Measurements from ENCODE around the gene SLC2A10.

DNA sequence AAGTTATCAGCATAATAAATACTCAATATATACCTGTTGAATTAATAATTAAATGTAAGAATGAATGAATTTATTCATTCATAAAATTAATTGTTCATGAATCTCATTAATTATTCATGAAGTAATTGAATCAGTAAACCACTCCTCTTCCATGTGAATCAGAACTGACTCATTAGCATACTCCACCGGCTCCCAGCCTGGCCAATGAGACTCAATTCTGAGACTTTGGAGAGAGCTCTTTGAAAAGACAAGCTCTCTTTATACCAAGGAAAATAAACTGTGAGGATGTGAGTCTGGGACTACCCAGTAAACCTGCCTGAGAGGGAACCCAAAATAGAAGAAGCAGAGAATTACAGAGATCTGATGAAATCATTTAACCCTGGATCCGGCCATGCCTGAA is 8.4 kb upstream of the SLC2A10 start:
- TF ChIP-seq POLR2AphosphoS5 (IDR thresholded peaks at IDR 0.05) = no peak
- TF ChIP-seq, protein P1, sequence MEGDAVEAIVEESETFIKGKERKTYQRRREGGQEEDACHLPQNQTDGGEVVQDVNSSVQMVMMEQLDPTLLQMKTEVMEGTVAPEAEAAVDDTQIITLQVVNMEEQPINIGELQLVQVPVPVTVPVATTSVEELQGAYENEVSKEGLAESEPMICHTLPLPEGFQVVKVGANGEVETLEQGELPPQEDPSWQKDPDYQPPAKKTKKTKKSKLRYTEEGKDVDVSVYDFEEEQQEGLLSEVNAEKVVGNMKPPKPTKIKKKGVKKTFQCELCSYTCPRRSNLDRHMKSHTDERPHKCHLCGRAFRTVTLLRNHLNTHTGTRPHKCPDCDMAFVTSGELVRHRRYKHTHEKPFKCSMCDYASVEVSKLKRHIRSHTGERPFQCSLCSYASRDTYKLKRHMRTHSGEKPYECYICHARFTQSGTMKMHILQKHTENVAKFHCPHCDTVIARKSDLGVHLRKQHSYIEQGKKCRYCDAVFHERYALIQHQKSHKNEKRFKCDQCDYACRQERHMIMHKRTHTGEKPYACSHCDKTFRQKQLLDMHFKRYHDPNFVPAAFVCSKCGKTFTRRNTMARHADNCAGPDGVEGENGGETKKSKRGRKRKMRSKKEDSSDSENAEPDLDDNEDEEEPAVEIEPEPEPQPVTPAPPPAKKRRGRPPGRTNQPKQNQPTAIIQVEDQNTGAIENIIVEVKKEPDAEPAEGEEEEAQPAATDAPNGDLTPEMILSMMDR (IDR thresholded peaks at IDR 0.05) = no peak
- no peak for TF ChIP-seq POLR2A (IDR thresholded peaks at IDR 0.05)

Measured in gastroesophageal sphincter (tissue), 3 donors.